SW480 (cell line): ENCODE results near the gene PRCP.

ENCODE experiments used
- DNase-seq: peaks from one replicate; pipeline ENCODE4 v3.0.0-alpha.2; 2016; ENCODE audit warnings: low spot score

The PRCP gene

DNA sequence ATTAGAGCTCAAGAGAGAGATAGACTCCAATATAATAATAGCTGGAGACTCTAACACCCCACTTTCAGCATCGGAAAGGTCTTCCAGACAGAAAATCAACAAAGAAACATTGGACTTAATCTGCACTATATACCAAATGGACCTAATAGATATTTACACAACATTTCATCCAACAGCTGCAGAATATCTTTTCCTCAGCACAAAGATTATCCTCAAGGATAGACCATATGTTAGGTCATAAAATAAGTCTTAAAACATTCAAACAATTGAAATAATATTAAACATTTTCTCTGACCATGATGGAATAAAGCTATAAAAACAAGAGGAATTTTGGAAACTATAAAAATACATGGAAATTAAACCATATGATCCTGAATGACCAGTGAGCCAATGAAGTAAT, 121.5 kb downstream of the PRCP start:
- DNase-seq: no peak

GRCh38 chr11:82776377-82776776, 123.9 kb downstream of the PRCP start:
- no peak for DNase-seq

DNA sequence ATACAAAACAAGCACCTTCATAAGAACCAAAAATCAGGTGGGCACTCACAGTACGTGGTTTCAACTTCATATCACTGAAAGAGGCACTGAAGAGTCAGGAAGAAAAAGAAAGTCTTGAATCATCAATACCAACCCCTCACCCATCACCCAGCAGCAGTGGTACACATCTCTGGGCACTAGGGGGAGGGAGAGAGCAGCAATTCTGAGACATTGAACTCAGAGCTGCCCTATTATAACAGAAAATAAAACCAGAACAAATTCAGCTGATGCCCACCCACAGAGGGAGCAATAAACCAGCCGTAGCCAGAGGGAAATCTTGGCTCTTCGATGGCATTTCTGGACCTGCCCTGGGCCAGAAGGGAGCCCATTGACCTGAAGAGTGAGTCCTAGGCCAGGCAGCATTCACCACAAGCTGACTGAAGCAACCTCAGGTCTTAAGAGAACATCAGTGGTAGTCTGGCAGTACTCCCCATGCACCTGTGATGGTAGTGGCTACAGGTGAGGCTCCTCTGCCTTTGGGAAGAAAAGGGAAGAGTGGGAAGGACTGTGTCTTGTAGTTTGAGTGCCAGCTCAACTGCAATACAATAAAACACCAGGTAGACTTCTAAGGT, 124.4 kb downstream of the PRCP start:
- peak; percentile 16 for DNase-seq

DNA sequence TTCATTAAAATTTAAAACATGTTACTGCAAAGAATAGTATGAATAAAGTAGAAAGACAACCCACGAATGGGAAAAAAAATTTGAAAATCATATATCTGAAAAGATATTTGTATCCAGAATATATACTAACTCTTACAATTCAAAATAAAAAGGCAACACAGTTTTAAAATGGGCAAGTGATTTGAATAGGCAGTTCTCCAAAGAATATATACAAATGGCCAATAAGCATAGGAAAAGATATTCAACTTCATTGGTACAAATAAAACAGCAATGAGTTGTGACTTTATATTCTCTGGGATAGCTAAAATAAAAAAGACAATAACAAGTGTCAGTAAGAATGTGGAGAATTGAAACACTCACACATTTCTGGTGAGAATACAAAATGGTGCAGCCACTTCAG, 125.0 kb downstream of the PRCP start:
- no peak for DNase-seq
